ENCODE results near the gene PRSS22.

DNA sequence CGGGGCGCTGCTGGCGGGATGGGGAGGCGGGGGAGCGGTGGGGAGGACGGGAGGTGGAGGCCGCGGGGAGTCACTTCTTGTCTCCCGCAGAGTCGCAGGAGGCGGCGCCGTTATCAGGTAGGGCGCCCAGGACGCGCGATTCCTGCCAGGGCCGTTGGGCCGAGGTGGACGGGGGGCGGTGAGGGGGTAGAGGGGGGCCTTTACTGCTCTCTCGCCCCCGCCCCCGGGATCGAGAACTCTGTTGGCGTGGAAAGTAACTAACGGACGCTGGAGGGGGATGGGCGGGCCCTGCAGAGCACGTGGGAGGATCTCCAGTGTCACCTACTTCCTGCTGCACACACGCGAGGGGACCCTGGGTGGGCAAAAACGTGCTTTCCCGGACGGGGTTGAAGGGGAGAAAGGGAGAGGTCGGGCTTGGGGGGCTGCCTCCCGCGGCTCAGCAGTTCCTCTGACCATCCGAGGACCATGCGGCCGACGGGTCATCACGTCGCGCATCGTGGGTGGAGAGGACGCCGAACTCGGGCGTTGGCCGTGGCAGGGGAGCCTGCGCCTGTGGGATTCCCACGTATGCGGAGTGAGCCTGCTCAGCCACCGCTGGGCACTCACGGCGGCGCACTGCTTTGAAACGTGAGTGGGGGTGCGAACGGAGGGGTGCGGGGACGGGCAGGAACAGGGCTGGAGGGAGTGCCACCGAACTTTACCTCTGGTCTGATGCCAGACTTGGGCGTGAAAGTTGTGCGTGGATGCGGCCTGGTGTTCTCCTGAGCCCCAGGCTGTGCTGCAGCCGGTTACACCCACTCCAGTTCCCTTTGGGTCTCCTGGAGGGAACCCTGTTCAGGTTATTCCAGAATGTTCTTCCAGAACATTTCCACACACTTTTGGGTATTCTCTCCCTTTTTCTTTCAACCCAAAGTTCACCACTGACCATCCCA is 40.4 kb downstream of the PRSS22 start:
- TF ChIP-seq ZNF274 (IDR thresholded peaks at IDR 0.05; ENCODE audit: low read depth, low read length): no peak
- no peak for TF ChIP-seq SUZ12 (IDR thresholded peaks at IDR 0.05; ENCODE audit: extremely low read depth, insufficient read depth, insufficient read length)
- TF ChIP-seq YY1 (IDR thresholded peaks at IDR 0.05; ENCODE audit: insufficient read depth, insufficient read length): no peak
